Hepatocyte (in vitro differentiated cells): ENCODE data around the gene RNF19B. TPM values are rescaled to one million over a fixed set of nuclear protein-coding genes. Genes with fewer than 3 reads are reported as not detected.

Experiments used
- DNase-seq: peaks from one replicate; pipeline ENCODE4 v3.0.0-alpha.2; 2016; ENCODE audit warnings: low spot score
- H2AFZ ChIP-seq: fragments of 200-600 bp; sonication (generic); 2 replicates; pipeline ENCODE4 v1.6.0; 2016; ENCODE audit warnings: antibody characterized with exemption, mild to moderate bottlenecking
- H3K27ac ChIP-seq: fragments of 200-600 bp; sonication (generic); 2 replicates; pipeline ENCODE4 v1.5.1; 2016; ENCODE audit warnings: mild to moderate bottlenecking
- H3K27me3 ChIP-seq: fragments of 200-600 bp; sonication (generic); 2 replicates; pipeline ENCODE4 v1.6.1; 2016
- H3K36me3 ChIP-seq: fragments of 200-600 bp; sonication (generic); replicated peaks from 2 replicates; pipeline ENCODE4 v1.5.1; 2016; ENCODE audit warnings: low read depth; ENCODE audit not compliant: insufficient read depth
- H3K4me1 ChIP-seq: fragments of 200-600 bp; sonication (generic); 2 replicates; pipeline ENCODE4 v1.5.1; 2016; ENCODE audit warnings: mild to moderate bottlenecking, moderate library complexity; ENCODE audit not compliant: insufficient read depth
- H3K4me2 ChIP-seq: fragments of 200-600 bp; sonication (generic); 2 replicates; pipeline ENCODE4 v1.6.0; 2016
- H3K4me3 ChIP-seq: fragments of 200-600 bp; sonication (generic); 2 replicates; pipeline ENCODE4 v1.5.1; 2016; ENCODE audit warnings: mild to moderate bottlenecking
- H3K79me2 ChIP-seq: fragments of 200-600 bp; sonication (generic); 2 replicates; pipeline ENCODE4 v1.6.0; 2017; ENCODE audit warnings: mild to moderate bottlenecking
- H3K9me2 ChIP-seq: fragments of 200-600 bp; sonication (generic); replicated peaks from 2 replicates; pipeline ENCODE4 v1.6.0; 2017; ENCODE audit warnings: mild to moderate bottlenecking; ENCODE audit not compliant: insufficient read depth
- H3K9me3 ChIP-seq: fragments of 200-600 bp; sonication (generic); 2 replicates; pipeline ENCODE4 v1.5.1; 2016; ENCODE audit warnings: low read depth, mild to moderate bottlenecking
- H4K20me1 ChIP-seq: fragments of 200-600 bp; sonication (generic); 2 replicates; pipeline ENCODE4 v1.6.0; 2016; ENCODE audit warnings: mild to moderate bottlenecking; ENCODE audit not compliant: insufficient read depth, poor library complexity, severe bottlenecking
- EZH2 ChIP-seq: fragments of 200-600 bp; sonication (generic); IDR thresholded peaks from 2 replicates; pipeline ENCODE4 v1.6.1; 2016; ENCODE audit warnings: antibody characterized with exemption, mild to moderate bottlenecking, borderline replicate concordance
- EZH2phosphoT487 ChIP-seq: fragments of 200-600 bp; sonication (generic); IDR thresholded peaks from one replicate; pipeline ENCODE4 v1.6.1; 2018; ENCODE audit warnings: antibody characterized with exemption, mild to moderate bottlenecking, low read depth, moderate library complexity; ENCODE audit not compliant: unreplicated experiment, severe bottlenecking
- WGBS: methylation state at CpG from one replicate; pipeline ENCODE4 v1.1.6; 2016; ENCODE audit warnings: low lambda C conversion rate; ENCODE audit errors: missing lambda C conversion rate; 5-methylcytosine and 5-hydroxymethylcytosine counted together
- polyA plus RNA-seq: library from polyadenylated mRNA; unstranded; fragments of >200 nt; fragmentation: Nextera tagmentation; extraction: Ambion mirVana; gene quantifications from 2 replicates; pipeline ENCODE4 v1.2.1, GENCODE V29; 2016
- total RNA-seq: library from RNA; depleted of rRNA; stranded (reverse); fragments of >200 nt; gene quantifications from 2 replicates; pipeline ENCODE4 v1.2.3, GENCODE V29; 2014
- TF ChIP-seq, protein P1 (sequence below): fragments of 200-600 bp; sonication (generic); IDR thresholded peaks from 2 replicates; pipeline ENCODE4 v1.5.1; 2016; ENCODE audit warnings: antibody characterized with exemption, mild to moderate bottlenecking; ENCODE audit not compliant: poor library complexity

The RNF19B gene, protein sequence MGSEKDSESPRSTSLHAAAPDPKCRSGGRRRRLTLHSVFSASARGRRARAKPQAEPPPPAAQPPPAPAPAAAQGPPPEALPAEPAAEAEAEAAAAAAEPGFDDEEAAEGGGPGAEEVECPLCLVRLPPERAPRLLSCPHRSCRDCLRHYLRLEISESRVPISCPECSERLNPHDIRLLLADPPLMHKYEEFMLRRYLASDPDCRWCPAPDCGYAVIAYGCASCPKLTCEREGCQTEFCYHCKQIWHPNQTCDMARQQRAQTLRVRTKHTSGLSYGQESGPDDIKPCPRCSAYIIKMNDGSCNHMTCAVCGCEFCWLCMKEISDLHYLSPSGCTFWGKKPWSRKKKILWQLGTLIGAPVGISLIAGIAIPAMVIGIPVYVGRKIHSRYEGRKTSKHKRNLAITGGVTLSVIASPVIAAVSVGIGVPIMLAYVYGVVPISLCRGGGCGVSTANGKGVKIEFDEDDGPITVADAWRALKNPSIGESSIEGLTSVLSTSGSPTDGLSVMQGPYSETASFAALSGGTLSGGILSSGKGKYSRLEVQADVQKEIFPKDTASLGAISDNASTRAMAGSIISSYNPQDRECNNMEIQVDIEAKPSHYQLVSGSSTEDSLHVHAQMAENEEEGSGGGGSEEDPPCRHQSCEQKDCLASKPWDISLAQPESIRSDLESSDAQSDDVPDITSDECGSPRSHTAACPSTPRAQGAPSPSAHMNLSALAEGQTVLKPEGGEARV
- 16.1 and 21.3 TPM in 2 replicates for total RNA-seq
- polyA plus RNA-seq: 11.5 and 15.5 TPM in 2 replicates

DNA sequence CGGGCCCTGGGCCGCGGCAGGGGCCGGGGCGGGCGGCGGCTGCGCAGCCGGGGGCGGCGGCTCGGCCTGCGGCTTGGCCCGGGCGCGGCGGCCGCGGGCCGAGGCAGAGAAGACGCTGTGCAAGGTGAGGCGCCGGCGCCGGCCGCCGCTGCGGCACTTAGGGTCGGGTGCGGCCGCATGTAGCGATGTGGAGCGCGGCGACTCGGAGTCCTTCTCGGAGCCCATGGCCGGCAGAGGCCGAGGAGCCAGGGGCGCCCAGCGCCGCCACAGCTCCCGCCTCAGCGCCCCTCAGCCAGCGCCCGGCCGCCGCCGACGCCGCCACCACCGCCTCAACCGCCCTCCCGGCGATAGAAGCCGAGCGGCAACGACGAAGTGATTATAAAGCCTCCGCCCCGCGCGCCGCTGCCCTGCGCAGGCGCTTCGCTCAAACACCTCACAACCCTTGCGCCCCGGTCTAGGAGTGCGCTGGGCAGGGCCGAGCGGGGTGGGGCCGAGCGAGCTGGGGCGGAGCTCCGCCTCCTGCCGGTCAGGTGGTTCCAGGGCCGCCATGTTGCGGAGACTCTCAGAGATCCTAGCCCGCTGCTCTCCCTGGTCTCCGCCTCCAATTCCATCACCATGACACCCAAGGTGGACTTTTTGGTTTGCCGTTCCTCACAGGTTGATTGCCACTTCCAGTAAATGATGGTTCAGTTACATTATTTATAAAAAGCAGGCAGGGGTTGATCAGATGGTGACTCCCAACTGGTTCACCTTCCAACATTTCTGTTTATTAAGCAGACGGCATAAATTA lies at the start of gene RNF19B:
RNF19B (minus strand) TSS at position 349 of the 790 bp plus-strand sequence; CDS start at position 225, 124 bp downstream.
- Histone ChIP-seq H3K9me3 (no peaks in the 10 kb centered on the region), H3K79me2 (peaks cover 43% of the 10 kb centered on the region), H3K4me1 (peaks cover 11% of the 10 kb centered on the region), H3K27ac (peak within 1 kb of the TSS; percentile 83), H4K20me1 (peaks cover 35% of the 10 kb centered on the region), H3K9me2 (no peaks in the 10 kb centered on the region), H3K4me2 (peak within 1 kb of the TSS; percentile 96), H3K27me3 (no peaks in the 10 kb centered on the region), H2AFZ (peak within 1 kb of the TSS; percentile 58), H3K4me3 (peak within 1 kb of the TSS; percentile 96), H3K36me3 (no peaks in the 10 kb centered on the region)
- DNase-seq: peak; percentile 97
- TF ChIP-seq EZH2: no peak
- no peak for TF ChIP-seq EZH2phosphoT487
- TF ChIP-seq, protein P1, sequence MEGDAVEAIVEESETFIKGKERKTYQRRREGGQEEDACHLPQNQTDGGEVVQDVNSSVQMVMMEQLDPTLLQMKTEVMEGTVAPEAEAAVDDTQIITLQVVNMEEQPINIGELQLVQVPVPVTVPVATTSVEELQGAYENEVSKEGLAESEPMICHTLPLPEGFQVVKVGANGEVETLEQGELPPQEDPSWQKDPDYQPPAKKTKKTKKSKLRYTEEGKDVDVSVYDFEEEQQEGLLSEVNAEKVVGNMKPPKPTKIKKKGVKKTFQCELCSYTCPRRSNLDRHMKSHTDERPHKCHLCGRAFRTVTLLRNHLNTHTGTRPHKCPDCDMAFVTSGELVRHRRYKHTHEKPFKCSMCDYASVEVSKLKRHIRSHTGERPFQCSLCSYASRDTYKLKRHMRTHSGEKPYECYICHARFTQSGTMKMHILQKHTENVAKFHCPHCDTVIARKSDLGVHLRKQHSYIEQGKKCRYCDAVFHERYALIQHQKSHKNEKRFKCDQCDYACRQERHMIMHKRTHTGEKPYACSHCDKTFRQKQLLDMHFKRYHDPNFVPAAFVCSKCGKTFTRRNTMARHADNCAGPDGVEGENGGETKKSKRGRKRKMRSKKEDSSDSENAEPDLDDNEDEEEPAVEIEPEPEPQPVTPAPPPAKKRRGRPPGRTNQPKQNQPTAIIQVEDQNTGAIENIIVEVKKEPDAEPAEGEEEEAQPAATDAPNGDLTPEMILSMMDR: no peak
- WGBS: 3% methylated on average over 46 of the region's 83 CpGs

DNA sequence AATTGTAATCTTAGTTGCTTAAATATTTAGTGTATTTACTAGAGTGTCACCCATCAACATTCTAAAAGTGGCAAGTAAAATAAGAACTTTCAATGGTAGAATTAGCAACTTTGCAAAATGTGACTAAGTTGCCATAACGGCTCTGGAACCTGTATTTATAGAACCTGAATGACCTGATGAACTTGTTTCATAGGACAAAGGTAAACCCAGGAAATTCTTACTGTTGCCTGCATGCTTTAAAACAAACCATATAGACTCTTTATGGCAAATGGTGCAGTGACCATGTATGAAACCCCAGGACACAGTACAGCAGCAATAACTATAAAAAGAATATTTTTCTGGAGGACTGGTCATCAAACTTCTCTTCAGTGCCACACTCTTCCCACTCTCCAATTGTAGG lies 49.2 kb upstream of the RNF19B start:
- no peak overlapping the region for H3K4me3 ChIP-seq
- no peaks in the 10 kb centered on the region for H3K9me3 ChIP-seq
- TF ChIP-seq EZH2 (no peak), EZH2phosphoT487 (no peak)
- TF ChIP-seq, protein P1: no peak
- no peaks in the 10 kb centered on the region for H4K20me1 ChIP-seq
- H3K9me2 ChIP-seq: no peaks in the 10 kb centered on the region
- no peak overlapping the region for H3K27ac ChIP-seq
- DNase-seq: no peak
- 46% methylated on average over 1 of the region's 1 CpG for WGBS
- H3K79me2 ChIP-seq: no peaks in the 10 kb centered on the region
- no peaks in the 10 kb centered on the region for H3K27me3 ChIP-seq
- no peak overlapping the region for H2AFZ ChIP-seq
- no peaks in the 10 kb centered on the region for H3K36me3 ChIP-seq
- peaks cover 8% of the 10 kb centered on the region for H3K4me1 ChIP-seq
- no peak overlapping the region for H3K4me2 ChIP-seq

DNA sequence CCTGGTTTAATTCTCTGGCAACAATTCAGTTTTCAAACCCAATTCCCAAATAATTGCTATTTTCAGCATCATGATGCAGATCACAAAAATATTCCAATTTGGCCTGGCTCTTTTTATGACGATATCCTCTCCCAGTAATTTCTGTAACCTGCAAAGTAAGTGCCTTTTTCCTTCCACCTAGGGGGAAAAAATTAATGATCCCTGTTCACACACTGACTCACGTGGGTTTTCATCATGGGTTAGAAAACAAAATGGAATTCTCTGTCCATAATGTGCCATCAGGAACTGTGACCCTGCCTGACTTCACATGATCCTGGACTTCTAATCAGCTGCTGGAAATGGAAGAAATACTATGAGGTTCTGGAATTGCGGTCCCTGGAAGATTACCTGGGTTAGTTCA lies 47.6 kb upstream of the RNF19B start:
- no peaks in the 10 kb centered on the region for H3K27me3 ChIP-seq
- no peaks in the 10 kb centered on the region for H3K9me2 ChIP-seq
- H3K9me3 ChIP-seq: no peaks in the 10 kb centered on the region
- H3K4me3 ChIP-seq: no peak overlapping the region
- no peaks in the 10 kb centered on the region for H3K79me2 ChIP-seq
- no peaks in the 10 kb centered on the region for H4K20me1 ChIP-seq
- H3K27ac ChIP-seq: peak overlapping the region; percentile 20
- no peak for DNase-seq
- no peak for TF ChIP-seq EZH2phosphoT487
- TF ChIP-seq, protein P1: no peak
- no peak for TF ChIP-seq EZH2
- H3K36me3 ChIP-seq: no peaks in the 10 kb centered on the region
- WGBS: 92% methylated on average over 3 of the region's 3 CpGs
- H2AFZ ChIP-seq: no peak overlapping the region
- H3K4me2 ChIP-seq: no peak overlapping the region
- H3K4me1 ChIP-seq: peaks cover 14% of the 10 kb centered on the region
